GM10266 (cell line): Measurements from ENCODE around the gene SCYL1.

ENCODE experiments used
- DNase-seq: peaks from one replicate; pipeline ENCODE4 v3.0.0; 2012; ENCODE audit errors: extremely low spot score
- TF ChIP-seq, protein P1 (sequence below): IDR thresholded peaks from 2 replicates; pipeline ENCODE4 v1.5.1; 2012; ENCODE audit warnings: mild to moderate bottlenecking, low read depth; ENCODE audit not compliant: control insufficient read depth, insufficient read depth; ENCODE audit errors: missing control alignments

The SCYL1 gene

DNA sequence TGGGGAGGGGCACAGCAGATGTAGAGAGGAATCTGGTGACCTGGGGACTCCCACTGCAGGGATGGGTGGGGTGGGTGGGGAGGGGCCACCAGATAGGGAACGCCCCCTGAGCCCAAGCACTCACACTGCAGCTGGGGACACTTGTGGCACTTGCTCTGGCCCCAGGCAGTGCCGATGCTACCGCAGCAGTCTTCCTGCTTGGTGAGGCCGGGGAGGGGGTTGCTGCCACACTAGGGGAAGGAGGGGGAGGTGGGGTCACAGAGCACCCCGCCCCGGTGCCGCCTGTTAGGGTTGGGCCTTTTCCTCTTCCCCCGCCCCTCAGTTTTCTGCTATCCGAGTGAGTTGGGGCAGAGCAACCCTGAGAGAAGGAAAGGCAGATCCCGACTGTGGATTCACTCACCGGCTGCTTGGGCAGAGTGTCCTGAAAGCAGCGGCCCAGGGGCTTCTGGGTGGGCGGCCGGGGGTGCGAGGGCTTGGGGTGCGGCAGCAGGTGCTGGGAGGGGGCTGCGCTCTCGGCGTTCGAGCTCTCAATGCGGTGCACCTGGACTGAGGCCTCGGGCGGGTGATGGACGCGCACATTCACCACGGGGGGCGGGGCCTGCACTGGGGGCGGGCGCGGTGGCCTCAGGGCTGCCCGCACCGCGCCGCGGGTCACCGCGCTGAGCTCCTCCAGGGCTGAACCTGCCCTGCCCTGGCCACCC lies 28.6 kb downstream of the SCYL1 start:
- TF ChIP-seq, protein P1, sequence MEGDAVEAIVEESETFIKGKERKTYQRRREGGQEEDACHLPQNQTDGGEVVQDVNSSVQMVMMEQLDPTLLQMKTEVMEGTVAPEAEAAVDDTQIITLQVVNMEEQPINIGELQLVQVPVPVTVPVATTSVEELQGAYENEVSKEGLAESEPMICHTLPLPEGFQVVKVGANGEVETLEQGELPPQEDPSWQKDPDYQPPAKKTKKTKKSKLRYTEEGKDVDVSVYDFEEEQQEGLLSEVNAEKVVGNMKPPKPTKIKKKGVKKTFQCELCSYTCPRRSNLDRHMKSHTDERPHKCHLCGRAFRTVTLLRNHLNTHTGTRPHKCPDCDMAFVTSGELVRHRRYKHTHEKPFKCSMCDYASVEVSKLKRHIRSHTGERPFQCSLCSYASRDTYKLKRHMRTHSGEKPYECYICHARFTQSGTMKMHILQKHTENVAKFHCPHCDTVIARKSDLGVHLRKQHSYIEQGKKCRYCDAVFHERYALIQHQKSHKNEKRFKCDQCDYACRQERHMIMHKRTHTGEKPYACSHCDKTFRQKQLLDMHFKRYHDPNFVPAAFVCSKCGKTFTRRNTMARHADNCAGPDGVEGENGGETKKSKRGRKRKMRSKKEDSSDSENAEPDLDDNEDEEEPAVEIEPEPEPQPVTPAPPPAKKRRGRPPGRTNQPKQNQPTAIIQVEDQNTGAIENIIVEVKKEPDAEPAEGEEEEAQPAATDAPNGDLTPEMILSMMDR: no peak
- no peak for DNase-seq

DNA sequence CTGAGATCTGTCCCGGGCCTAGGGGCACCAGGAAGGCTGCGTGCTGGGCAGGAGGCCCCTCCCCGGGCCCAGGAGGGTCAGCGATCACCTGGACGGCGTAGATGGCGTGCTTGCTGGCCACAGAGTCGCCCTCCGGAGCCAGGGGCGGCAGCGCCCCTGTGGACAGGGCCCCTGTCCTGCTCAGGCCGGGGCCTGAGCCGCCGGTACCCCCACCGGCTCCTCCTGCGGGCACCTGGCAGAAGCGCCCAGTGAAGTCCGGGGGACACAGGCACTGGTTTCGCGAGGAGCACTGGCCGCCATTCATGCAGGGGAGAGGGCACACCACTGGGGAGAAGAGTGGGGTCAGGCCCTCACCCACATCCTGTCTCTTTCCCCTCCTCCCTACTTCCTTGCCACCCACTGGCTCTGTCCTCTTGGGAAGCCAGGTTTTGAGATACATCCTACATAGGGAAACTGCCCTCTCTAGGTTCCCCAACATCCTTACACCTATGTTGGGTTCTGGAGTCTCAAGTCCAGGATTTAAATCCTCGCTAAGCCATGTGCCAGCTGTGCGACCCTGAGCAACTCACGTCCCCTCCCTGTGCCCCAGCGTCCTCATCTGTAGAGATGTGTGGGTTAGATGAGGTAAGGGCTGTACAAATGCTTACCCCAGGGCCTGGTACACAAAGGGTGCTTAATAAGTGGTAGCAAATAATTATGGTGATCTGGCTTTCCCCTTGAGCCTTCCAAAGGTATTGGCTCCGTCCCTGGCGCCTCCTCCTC lies 29.4 kb downstream of the SCYL1 start:
- DNase-seq: no peak

DNA sequence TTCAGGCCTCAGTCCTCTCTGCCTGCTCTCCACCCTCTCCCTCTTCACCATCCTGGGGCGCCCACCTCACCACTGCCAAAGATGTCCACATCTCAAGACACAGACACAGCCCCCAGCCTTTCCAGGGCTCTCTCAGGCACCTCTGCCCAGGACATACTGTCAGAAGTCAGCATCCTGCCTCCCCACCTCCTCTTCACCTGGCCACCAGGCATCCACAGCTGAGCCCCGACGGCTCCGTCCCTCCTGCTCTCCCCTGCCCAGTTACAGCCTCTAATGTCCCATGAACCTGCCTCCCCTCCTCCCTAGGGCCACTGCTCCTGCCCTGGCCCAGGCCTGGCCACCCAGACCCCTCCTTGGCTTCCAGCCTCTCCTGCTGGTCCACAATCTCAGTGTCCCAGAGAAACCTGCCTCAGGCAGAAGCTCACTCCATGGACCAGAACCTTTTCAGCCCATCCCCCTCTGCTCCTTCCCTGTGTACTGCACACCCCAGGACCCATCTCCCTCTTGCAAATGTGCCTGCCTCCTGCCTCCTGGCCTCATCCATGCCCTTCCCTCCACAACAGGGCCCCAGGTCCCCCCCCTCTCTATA lies 30.1 kb downstream of the SCYL1 start:
- TF ChIP-seq, protein P1: no peak
- DNase-seq: no peak

More for the DNA sequence above, 29.4 kb downstream of the SCYL1 start:
- TF ChIP-seq, protein P1: no peak

DNA sequence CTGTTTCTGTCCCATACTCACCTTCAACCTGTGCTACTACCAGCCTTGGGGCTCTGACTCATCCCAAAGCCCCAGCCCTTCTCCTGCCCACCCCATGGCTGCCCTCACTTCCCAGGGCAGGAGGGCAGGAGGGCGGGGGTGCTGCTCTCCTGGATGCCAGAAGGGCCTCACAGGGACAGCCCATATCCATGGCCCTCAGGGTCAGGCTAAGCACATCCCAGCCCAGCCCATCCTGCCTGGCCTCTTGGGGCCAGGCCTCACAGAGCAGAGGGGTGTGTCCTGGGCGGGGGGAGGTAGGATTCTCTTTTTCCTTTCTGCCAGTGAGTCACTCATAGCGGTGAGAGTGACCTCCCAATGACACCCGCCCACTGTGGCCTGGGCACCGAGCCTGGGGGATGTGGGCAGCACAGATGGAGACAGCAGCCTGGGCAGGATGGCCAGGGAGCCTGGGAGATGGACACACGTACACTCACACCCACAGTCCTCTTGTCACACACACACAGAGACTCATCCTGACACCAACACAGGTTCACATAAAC lies 30.9 kb downstream of the SCYL1 start:
- TF ChIP-seq, protein P1: no peak
- DNase-seq: no peak

DNA sequence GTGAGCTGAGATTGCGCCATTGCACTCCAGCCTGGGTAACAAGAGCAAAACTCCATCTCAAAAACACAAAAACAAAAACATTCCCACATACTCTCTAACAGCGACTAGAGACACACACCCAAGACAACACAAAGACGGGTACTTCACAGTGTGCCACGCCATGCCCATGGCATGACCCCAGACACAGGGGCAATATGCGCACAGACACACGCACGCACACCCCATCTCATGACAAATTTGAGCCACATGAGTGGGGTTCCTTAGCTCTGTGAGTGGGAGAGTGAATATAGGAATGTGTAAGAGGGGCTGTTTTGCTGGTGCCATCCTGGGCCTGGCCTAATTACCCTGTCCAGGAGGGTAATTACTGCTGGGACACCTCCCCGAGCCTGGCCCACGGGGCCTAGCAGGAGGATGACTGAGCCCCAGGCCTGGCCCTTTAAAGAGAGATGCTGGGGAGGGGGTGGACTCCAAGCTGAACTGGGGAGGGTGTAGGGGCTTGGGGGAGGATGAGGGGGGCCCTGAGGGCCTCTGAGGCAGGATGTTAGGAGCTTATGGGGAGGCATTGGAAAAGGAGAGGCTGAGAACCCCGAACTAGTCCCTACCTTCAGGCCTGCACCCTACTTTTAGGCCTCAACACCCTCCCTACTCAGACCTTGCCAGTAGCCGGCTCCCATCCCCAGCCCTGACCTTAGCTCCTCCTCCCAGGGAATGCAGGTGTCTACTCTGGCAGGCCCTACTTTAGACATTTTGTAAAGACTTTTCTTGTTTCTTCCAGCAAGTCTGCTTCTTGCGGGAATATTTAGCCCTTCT lies 31.8 kb downstream of the SCYL1 start:
- TF ChIP-seq, protein P1: no peak
- DNase-seq: no peak

DNA sequence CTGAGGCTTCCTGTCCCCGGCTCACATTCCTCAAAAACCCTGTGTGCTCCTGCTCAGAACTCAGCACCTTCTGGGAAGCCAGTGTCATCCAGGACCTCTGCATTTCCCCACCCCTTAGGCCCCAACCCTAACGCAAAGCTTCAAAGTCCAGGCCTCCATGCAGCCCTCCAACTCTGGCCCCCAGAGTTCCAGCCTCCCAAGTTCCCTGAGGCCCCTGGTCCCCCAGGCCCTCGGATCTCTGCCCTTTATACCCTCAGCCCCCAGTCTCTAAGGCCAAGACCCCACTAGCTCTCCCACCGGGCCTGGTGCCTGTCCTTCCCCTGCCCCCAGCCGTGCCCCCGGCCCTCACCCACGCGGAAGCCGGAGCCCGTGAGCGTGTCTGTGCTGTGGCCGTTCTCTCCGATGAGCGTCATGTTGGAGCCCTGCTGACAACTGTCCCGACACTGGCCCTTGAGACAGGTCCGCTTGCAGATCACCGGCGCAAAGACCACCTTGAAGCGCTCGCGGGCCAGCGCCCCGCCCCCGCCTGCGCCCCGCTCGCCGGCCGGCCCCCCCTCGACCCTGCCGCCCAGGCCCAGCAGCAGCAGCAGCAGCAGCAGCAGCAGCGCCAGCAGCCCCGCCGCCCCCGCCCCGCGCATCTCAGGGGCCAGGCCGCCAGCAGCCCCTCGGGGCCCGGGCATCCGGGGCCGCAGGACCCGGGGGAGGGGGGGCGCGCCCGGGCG lies 32.6 kb downstream of the SCYL1 start:
- DNase-seq: no peak
- TF ChIP-seq, protein P1: no peak
